Thymus (tissue), 11 donors: ENCODE data around the gene MAMLD1. TPM values are rescaled to one million over a fixed set of nuclear protein-coding genes. Genes with fewer than 3 reads are reported as not detected.
A peak's percentile ranks its signal among the peaks of the same experiment; 100 is the strongest.

Experiments
- DNase-seq, 9 donors: peaks; one replicate each; pipeline ENCODE4 v3.0.0-alpha.2; 2013; ENCODE audit warnings: low spot score in 9 of 9, low read depth in 6 of 9, missing footprints in 1 of 9
- H3K27ac ChIP-seq, 2 donors: one replicate each; pipeline ENCODE4 v1.5.1; 2013; ENCODE audit warnings: control low read depth in 1 of 2, low read depth in 1 of 2, low read length in 1 of 2, mild to moderate bottlenecking in 1 of 2, moderate library complexity in 1 of 2
- H3K27me3 ChIP-seq, 2 donors: one replicate each; pipeline ENCODE4 v1.5.1; 2013; ENCODE audit warnings: low read length in 1 of 2; ENCODE audit not compliant: control insufficient read depth in 2 of 2, insufficient read depth in 1 of 2
- H3K36me3 ChIP-seq, 2 donors: one replicate each; pipeline ENCODE4 v1.5.1; 2013; ENCODE audit warnings: low read length in 1 of 2, mild to moderate bottlenecking in 1 of 2, moderate library complexity in 1 of 2; ENCODE audit not compliant: control insufficient read depth in 2 of 2, insufficient read depth in 2 of 2
- H3K4me1 ChIP-seq, 2 donors: one replicate each; pipeline ENCODE4 v1.5.1; 2013; ENCODE audit warnings: low read length in 2 of 2; ENCODE audit not compliant: control insufficient read depth in 2 of 2, insufficient read depth in 2 of 2
- H3K4me3 ChIP-seq, 2 donors: one replicate each; pipeline ENCODE4 v1.5.1; 2013; ENCODE audit warnings: low read length in 2 of 2, control low read depth in 1 of 2, mild to moderate bottlenecking in 1 of 2
- H3K9me3 ChIP-seq, 2 donors: one replicate each; pipeline ENCODE4 v1.5.1; 2013; ENCODE audit warnings: low read length in 1 of 2, mild to moderate bottlenecking in 1 of 2; ENCODE audit not compliant: control insufficient read depth in 2 of 2, insufficient read depth in 1 of 2
- WGBS: extraction: QIAGEN DNeasy Blood & Tissue Kit; methylation state at CpG from one replicate; pipeline ENCODE4 v1.1.7; 2013; 5-methylcytosine and 5-hydroxymethylcytosine counted together
- polyA plus RNA-seq: library from polyadenylated mRNA; stranded (reverse); fragments of 200-250 nt; gene quantifications from one replicate; pipeline ENCODE4 v1.2.3, GENCODE V29; 2013
- total RNA-seq: library from RNA; stranded (reverse); fragments of 120-200 nt; gene quantifications from one replicate; pipeline ENCODE4 v1.2.4, GENCODE V29; 2013
- donor health status: healthy.

MAMLD1 gene
- total and polyA plus RNA-seq, 2 donors = 0.42 to 0.96 TPM

DNA sequence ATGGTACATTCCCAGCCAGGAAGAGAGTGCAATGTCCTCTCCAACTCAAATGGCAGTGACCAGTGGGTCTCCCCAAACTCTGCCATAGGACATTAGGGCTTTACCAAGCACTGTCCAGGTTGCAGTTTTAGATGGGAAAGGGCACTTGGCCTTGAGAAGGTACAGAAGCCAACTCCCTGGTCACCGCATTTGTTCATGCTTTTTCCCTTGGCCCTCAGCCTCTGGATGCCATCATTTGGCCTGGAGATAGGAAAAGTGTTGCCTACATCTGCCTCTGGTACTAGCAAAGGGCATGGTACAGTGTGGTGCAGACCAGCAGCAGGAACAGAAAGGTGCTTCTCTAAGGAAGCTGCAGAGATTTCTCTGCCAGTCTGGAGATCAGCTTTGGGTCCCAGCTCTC is 93.8 kb downstream of the MAMLD1 start:
- H3K9me3 ChIP-seq = no peaks in the 10 kb centered on the region

DNA sequence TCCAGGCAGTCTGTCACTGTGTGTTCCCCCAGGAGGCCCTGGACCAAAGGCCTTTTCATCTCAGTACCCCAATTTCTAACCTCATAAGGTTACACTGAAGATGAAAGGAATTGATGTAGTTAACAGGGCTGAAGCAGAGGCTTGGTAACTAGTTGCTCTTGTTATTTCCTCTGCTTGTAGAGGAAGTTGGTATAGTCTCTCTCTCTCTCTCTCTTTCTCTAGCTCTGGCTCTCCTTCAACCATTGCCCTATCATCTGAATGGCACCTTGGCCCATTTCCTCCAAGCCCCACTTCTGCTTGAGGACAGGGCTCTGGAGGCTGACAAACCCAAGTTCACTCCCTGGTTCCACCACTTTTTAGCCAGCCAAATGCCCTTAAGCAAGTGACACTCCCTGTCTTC is 96.1 kb downstream of the MAMLD1 start:
- Histone ChIP-seq H3K27ac (no peak overlapping the region), H3K4me1 (no peaks in the 10 kb centered on the region), H3K36me3 (no peaks in the 10 kb centered on the region), H3K27me3 (no peaks in the 10 kb centered on the region), H3K9me3 (no peaks in the 10 kb centered on the region), H3K4me3 (no peak overlapping the region)
- no peak for DNase-seq

More for the DNA sequence above, 93.8 kb downstream of the MAMLD1 start:
- Histone ChIP-seq H3K4me3 (no peak overlapping the region), H3K4me1 (no peaks in the 10 kb centered on the region), H3K36me3 (no peaks in the 10 kb centered on the region), H3K27ac (no peak overlapping the region), H3K27me3 (no peaks in the 10 kb centered on the region)
- 96% methylated on average over 1 of the region's 1 CpG for WGBS
- no peak for DNase-seq

GRCh38 chrX:150460063-150460462 is 96.9 kb downstream of the MAMLD1 start:
- DNase-seq = no peak
- Histone ChIP-seq H3K27ac (no peak overlapping the region), H3K4me1 (no peaks in the 10 kb centered on the region), H3K27me3 (no peaks in the 10 kb centered on the region), H3K9me3 (no peaks in the 10 kb centered on the region), H3K36me3 (no peaks in the 10 kb centered on the region), H3K4me3 (no peak overlapping the region)
- 100% methylated on average over 1 of the region's 1 CpG for WGBS

GRCh38 chrX:150460781-150461180 is 97.7 kb downstream of the MAMLD1 start:
- H3K9me3 ChIP-seq = no peaks in the 10 kb centered on the region

GRCh38 chrX:150463566-150463965 is 100.4 kb downstream of the MAMLD1 start:
- WGBS = 94% methylated on average over 1 of the region's 1 CpG
- H3K27ac ChIP-seq = no peak overlapping the region
- no peak for DNase-seq

More at GRCh38 chrX:150460781-150461180, 97.7 kb downstream of the MAMLD1 start:
- H3K36me3 ChIP-seq = no peaks in the 10 kb centered on the region
- DNase-seq = no peak
- 96% methylated on average over 3 of the region's 3 CpGs for WGBS
- no peak overlapping the region for H3K27ac ChIP-seq
- H3K27me3 ChIP-seq = no peaks in the 10 kb centered on the region
- H3K4me1 ChIP-seq = no peaks in the 10 kb centered on the region
- no peak overlapping the region for H3K4me3 ChIP-seq

DNA sequence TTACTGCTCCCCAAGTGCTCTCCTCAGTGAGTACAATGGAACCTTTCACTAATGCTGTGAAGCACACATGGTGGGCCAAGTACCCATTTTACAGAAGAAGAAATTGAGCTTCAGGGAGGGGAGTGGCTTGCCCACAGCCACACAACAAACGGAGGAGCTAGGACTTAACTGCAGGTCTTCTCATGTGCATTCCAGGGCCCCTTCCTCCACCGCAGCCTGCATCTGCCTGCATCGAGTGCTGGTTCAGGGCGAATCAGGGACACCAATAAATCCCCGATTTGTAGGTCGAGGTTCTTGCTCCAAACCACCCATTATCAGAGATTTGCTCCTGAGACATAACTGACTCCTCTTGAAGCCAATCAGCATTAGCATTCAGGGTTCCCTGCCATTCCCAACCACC is 100.9 kb downstream of the MAMLD1 start:
- DNase-seq = no peak
- H3K9me3 ChIP-seq = no peaks in the 10 kb centered on the region
- H3K27me3 ChIP-seq = no peaks in the 10 kb centered on the region
- no peak overlapping the region for H3K4me3 ChIP-seq
- no peaks in the 10 kb centered on the region for H3K36me3 ChIP-seq
- no peaks in the 10 kb centered on the region for H3K4me1 ChIP-seq
- WGBS = 95% methylated on average over 6 of the region's 6 CpGs
- no peak overlapping the region for H3K27ac ChIP-seq

More at GRCh38 chrX:150463566-150463965, 100.4 kb downstream of the MAMLD1 start:
- Histone ChIP-seq H3K9me3 (no peaks in the 10 kb centered on the region), H3K36me3 (no peaks in the 10 kb centered on the region), H3K4me1 (no peaks in the 10 kb centered on the region), H3K4me3 (no peak overlapping the region), H3K27me3 (no peaks in the 10 kb centered on the region)

DNA sequence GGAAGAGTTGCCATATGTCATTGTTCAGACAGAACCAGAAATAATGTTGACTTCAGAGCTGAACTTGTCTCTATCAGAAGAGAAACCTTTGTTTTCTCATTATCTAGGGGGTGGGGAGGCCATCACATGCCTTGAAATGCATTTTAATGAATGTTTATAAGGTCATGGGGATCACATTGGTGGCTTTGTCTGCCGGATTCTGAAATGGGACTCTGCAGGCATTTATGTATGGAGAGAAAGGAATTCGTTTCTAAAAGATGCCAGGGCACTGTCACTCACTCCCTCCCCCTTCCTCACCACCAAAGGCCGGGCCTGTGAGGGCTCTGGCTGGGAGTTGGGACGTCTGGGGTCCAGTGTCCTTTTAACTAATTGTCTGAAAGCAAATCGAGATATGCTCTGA is 102.2 kb downstream of the MAMLD1 start:
- WGBS = 96% methylated on average over 5 of the region's 5 CpGs
- Histone ChIP-seq H3K27me3 (no peaks in the 10 kb centered on the region), H3K4me3 (no peak overlapping the region), H3K9me3 (no peaks in the 10 kb centered on the region), H3K36me3 (no peaks in the 10 kb centered on the region), H3K27ac (peak overlapping the region in 1 of 2 donors; percentile 18), H3K4me1 (no peaks in the 10 kb centered on the region)
- DNase-seq = no peak

GRCh38 chrX:150465881-150466775 is 103.0 kb downstream of the MAMLD1 start:
- H3K27ac ChIP-seq = no peak overlapping the region
- no peak for DNase-seq
- H3K9me3 ChIP-seq = no peaks in the 10 kb centered on the region

GRCh38 chrX:150472306-150472705 is 109.2 kb downstream of the MAMLD1 start:
- Histone ChIP-seq H3K36me3 (no peaks in the 10 kb centered on the region), H3K4me1 (peaks cover 0 to 5% of the 10 kb centered on the region in 2 donors), H3K27me3 (no peaks in the 10 kb centered on the region), H3K4me3 (no peak overlapping the region), H3K9me3 (no peaks in the 10 kb centered on the region), H3K27ac (no peak overlapping the region)
- 94% methylated on average over 4 of the region's 4 CpGs for WGBS
- no peak for DNase-seq

More at GRCh38 chrX:150465881-150466775, 103.0 kb downstream of the MAMLD1 start:
- Histone ChIP-seq H3K4me1 (no peaks in the 10 kb centered on the region), H3K27me3 (no peaks in the 10 kb centered on the region), H3K4me3 (no peak overlapping the region), H3K36me3 (no peaks in the 10 kb centered on the region)
- WGBS = 96% methylated on average over 15 of the region's 15 CpGs
